ENCODE data around the gene LCNL1. TPM values are rescaled to one million over a fixed set of nuclear protein-coding genes. Genes with fewer than 3 reads are reported as not detected.

The LCNL1 gene
- 0.61 TPM for polyA plus RNA-seq (ENCODE audit: insufficient read length)

- no peak for DNase-seq (ENCODE audit: low read depth)
These were observed at the start of gene LCNL1 for GRCh38 chr9:136982232-136983051. Gene LCNL1 (plus strand): TSS chr9:136982993. CDS start chr9:136983587, 594 bp downstream.

- no peak for DNase-seq (ENCODE audit: low read depth)
These were observed 48.5 kb upstream of the LCNL1 start for GRCh38 chr9:136934277-136934676.

- DNase-seq (ENCODE audit: low read depth) = no peak
These were observed 47.1 kb upstream of the LCNL1 start for GRCh38 chr9:136935651-136936050.

DNA sequence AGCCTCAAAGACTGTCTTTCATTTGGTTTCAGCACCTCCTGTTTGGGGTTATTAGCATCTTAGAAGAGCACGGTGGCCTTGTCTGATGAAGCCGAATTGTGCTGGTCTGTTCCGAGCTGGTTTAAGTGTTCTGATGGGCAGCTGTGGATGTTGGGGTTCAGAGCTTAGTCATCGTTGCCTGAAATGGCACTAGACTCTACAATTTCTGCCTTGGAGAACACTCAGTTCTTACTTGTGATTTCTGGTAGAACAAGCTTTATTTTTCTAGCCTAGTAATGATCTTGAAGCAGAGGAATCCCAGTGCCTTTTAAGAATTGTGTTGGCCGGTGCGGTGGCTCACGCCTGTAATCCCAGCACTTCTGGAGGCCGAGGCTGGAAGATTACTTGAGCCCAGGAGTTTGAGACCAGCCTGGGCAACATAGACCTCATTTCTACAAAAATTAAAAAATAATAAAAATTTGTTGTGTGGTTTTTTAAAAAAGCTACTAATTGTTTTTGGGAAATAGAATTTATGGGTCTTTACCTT is 46.1 kb upstream of the LCNL1 start:
- DNase-seq (ENCODE audit: low read depth) = no peak

DNA sequence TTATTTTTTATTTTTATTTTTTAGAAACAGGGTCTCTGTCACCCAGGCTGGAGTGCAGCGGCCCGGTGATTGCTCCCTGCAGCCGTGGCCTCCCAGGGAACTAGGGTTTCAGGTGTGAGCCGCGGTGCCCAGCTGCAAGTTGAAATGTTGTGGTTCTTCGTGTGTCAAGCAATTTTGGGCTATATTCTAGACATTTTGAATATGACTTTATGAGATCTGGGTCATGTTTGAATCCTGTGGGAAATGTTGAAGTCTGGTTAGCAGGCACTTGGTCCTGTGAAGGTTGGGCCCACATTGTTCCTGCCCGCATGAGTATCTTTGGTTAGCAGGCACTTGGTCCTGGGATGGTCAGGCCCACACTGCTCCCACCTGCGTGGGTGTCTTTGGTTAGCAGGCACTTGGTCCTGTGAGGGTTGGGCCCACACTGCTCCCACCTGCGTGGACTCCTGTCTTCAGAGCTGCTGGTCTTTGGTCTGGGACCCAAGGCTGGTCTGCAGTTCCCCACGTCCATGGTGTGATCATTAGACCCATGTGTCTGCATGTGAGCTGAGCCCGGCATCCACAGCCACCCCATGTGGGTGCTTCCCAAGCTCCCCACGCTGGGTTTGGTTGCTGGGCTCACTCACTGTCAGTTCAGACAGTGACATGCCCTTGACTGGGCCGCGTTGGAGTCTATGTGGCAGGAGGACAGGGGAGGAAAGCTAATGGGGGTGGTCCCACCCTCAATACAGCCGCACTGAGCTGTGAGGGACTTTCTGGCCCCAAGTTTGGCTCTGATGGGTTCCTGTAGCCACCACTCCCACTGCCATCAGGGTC is 45.4 kb upstream of the LCNL1 start:
- no peak for DNase-seq (ENCODE audit: low read depth)

DNA sequence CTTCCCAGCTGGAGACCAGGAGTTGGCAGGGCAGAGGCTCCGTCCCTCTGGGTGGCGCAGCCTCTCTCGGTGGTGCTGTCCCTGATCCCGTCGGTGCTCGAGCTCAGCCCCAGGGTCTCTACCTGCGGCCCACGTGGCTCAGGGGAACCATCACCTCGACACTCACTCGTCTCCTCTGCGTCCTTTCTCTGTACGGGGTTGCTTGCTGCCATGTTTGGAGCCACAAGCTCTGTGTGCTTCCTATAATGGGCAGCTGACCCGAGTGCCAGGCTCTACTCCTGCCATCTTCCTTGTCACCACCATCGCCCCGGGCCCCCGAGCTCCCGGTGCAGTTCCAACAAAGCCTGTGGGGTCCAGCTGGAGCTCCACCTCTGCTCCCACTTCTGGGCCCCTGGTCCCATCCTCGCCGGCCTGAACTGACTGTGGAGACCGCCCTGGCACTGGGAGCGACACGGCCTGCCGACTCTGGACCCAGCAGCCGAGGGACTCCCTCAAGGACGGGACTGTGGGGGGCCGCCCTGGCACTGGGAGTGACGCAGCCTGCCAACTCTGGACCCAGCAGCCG is 43.3 kb upstream of the LCNL1 start:
- DNase-seq (ENCODE audit: low read depth) = no peak

DNA sequence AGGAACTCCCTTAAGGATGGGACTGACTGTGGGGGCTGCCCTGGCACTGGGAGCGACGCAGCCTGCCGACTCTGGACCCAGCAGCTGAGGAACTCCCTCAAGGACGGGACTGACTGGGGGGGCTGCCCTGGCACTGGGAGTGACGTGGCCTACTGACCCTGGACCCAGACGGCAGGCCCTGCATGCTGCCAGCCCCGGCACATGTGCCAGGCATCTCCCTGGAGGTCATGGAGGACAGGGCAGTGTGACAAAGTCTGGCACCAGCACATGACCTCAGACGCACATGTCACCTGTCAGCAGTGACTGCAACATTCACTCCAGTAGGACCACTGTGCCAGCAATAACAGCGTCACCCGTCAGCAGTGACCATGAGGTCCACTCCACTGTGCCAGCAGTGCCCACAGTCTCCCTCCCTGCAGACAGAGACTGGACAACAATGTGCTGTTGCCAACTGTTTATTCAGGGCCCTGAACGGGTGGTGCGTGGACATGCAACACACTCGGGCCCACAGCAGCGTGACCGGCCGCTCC is 42.7 kb upstream of the LCNL1 start:
- DNase-seq (ENCODE audit: low read depth) = no peak

- DNase-seq (ENCODE audit: low read depth) = no peak
These were observed 42.1 kb upstream of the LCNL1 start for GRCh38 chr9:136940526-136941230.

- no peak for DNase-seq (ENCODE audit: low read depth)
These were observed 41.3 kb upstream of the LCNL1 start for GRCh38 chr9:136941231-136942111.

DNA sequence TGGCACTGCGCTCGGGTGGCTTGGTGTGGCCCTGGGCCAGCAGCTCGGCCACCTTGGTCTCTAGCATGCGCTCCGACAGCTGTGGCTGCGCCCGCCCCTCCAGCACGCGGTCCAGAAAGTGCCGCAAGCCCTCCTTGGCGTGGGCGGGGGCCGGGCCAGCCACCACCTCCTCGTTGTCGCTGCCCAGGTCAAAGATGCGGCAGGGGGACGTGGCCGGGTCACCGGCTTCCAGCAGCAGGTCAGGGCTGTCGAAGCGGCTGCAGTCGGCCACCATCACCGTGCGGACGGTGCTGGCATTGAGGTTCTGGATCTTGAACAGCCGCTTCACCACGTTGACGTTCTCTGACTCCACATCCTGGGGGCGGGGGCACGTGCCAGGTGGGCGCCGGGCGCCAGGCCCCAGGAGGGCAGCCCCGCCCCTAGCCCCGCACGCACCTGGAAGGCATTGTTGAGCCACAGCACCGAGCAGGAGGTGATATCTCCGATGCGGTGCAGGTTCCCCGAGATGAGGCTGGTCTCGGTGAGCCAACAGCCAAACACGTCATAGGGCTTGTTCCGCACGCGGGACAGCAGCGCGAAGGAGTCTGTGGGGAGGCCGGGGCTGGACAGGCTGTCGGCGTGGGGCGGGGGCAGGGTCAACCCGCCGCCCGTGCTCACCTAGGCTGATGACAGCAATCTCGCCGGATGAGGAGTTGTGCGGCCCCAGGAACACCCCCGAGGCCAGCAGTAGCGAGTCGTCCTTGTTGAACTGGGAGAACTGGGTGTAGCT is 40.5 kb upstream of the LCNL1 start:
- no peak for DNase-seq (ENCODE audit: low read depth)

DNA sequence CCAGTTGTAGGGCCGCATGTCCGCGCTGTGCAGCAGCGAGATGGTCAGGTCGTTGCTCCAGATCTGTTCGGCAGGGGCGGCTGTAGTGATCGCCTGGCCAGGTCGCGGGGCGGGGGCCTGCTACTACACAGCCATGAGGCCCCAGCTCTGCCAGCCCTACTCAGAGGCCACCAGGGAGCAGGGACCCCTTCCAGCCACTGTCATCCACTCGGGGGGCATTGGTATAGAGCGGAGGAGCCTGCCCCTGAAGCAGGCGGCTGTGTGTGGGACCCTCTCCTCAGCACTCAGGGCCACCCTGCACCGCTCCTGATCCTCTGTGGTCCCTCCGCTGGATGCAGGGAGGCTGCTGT is 39.9 kb upstream of the LCNL1 start:
- no peak for DNase-seq (ENCODE audit: low read depth)

GRCh38 chr9:136943291-136944211 is 39.2 kb upstream of the LCNL1 start:
- no peak for DNase-seq (ENCODE audit: low read depth)

DNA sequence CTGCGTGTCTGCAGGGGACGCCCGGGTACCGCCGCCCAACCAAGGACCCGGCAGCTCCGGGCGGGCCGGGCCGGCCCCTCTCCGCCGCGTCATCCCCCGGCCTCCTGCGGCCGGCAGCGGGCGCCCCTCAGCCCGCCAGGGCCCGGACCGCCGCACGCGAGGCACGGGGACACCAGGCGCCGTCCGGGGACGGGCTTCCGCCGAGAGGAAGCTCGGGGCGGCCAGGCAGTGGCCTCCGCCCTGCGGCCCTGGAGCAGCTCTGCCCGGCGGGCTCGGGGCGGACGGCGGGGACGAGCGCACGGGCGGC is 38.6 kb upstream of the LCNL1 start:
- DNase-seq (ENCODE audit: low read depth) = no peak

DNA sequence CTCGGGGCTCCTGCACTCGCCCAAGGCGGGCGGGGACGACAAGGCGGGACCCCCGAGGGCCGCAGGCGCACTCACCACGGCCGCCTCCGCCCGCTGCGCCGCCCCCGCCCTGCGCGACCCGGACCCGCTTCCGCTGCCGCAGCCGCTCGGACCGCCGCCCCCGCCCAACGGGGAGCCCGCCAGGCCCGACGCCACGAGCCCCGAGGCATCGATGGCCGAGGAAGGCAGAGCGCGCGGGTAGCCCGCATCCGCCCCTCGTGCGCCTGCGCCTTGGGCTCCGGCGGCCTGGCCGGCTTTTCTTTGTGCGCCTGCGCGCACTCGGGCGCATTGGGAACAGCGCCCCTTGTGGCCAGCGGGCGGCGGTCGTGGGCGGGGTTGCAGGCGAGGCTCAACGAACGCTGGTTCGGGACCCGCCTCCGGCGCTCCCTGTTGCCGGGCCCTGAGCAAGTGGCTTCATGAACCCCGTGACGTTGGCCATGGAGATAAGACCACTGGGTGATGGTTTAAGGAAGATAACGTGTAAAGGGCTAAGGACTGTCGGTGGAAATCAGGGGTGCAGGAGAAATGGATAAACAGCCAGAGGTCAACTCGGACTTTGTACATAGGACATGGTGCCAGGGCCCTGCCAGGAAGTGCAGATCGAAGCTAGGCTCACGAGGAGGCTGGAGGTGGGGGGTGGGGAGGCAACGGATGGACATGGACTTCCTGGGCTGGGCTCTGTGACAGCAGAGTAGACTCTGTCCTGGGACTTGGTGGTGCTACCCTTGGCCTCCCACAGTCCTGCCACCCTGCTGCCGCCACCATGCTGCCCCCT is 38.1 kb upstream of the LCNL1 start, which contains the start of the genes C8G and FBXW5:
Gene C8G, plus strand, starts transcription at position 725 of the 814 bp plus-strand sequence. Its CDS starts 78 bp downstream, at position 803.
Gene FBXW5, minus strand, starts transcription at position 220 of the 814 bp plus-strand sequence. CDS start 655 bp downstream, outside the sequence.
- peak; percentile 81 for DNase-seq (ENCODE audit: low read depth)

GRCh38 chr9:136945333-136946227 is 37.2 kb upstream of the LCNL1 start:
- DNase-seq (ENCODE audit: low read depth) = no peak

DNA sequence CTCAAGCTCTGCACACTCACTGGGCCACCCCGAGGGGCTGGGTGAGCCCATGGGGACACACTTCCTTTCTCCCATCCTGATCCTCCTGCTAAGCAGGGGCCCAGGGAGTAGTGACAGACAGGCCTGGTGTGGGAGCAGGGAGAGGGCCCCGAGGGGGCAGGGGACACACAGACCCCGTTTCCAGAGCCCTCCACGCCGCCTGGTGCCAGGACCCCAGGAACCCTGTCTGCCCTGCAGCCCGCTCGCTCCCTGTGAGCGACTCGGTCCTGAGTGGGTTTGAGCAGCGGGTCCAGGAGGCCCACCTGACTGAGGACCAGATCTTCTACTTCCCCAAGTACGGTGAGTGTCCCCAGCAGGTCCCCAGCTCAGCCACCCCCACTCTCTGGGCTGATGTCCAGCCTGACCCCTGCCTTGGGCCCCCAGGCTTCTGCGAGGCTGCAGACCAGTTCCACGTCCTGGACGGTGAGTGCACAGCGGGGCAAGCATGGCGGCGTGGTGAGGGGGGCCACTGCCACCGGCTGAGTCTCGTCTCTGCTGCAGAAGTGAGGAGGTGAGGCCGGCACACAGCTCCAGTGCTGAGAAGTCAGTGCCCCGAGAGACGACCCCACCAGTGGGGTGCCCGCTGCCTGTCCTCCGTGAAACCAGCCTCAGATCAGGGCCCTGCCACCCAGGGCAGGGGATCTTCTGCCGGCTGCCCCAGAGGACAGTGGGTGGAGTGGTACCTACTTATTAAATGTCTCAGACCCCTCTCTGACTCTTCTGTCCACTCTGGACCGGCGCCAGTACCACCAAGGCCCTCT is 36.4 kb upstream of the LCNL1 start:
- DNase-seq (ENCODE audit: low read depth) = no peak

All from forelimb muscle (tissue), 1 donor.